NCI-H526 treated with DMSO at 0.1 percent for 48 hours (cell line): Measurements from ENCODE around the gene APOE.
A peak's percentile ranks its signal among the peaks of the same experiment; 100 is the strongest.

Experiments used
- DNase-seq: peaks from one replicate; lab custom pipeline; 2025; lab: John Stamatoyannopoulos, UW

The APOE gene

DNA sequence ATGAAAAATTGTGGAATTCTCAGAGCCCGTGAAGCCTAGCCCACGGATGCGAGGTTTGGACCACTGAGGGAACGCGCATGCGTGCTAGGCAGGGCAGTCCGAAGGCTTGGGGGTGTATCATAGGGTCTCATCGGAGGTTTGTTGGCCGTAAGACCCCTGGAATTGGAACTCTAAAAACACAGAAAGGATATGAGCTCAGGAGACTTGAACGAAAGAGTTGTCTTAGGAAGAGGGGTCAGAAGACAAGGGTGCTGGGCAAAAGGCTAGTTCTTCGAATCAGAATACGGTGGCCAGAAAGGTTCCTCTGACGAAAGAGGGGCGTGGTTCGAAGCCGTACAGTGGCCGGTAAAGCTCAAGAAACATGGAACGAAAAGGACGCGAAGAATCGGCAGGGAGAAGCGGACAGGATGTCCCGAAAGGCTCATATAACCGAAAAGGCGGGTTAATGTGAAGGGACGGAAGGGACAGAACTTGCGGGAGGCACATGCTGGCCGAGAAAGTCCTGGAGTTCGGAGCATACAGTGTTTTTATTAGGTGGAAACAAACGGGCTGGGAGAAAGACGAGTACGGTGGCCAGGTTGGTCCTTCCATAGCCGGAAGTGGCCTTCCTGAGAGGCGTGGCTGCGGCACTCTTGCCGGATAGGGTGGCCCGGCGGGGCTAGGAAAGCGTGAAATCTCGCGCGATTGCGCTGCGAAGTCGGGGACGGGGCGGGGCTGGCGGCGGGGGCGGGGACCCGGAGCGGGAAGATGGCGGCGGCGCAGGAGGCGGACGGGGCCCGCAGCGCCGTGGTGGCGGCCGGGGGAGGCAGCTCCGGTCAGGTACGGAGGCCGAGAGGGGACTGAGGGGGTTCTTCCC is 49.3 kb downstream of the APOE start, which contains the start of gene CLPTM1:
Gene CLPTM1 (plus strand): TSS at position 732 of the 856 bp plus-strand sequence. CDS start 16 bp downstream, at position 748.
- DNase-seq = peak; percentile 96

DNA sequence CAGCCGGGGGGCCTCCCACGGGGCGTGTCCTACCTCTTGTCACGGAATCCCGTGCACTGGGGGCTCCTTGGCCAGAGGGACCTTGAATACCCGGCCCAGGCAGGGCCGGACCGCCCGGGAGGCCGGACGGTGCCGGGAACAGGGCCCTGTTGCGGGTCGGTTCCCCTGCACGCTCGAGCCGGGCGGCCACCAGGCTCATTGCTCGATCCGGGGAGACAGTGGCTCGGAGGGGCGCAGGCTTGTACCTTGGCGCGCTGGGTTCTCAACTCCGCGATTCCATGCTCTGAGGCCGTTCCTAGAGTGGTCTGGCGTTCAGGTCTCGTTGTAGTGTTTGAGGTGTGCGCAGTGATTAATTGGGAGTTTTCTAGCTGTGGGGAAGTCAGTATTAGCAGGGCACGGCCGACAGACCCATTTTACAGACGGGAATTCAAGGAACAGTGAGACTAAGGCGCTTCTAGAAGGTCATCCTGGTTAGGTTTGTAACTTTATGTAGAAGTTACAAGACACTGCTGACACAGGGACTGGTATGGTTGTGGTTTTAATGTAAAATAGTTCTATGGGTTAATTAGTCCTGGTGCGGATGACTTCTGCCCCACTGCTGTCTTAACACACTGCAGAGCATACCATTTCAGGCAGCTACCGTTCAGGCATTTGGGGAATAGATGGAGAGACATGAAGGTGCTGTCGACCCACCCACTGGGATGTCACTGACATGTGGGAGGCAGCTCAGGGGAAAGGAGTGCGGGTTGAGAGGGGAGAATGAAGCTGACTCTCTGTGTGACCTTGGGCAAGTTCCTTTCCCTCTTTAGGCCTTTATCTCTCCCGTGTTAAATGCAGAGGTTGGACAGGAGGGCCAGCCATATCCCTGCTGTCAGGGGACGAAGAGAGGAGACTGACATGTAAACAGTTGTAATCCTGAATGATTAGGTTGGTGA is 50.2 kb downstream of the APOE start:
- no peak for DNase-seq

GRCh38 chr19:44957526-44957925 is 51.9 kb downstream of the APOE start:
- DNase-seq = no peak

GRCh38 chr19:44958090-44958489 is 52.5 kb downstream of the APOE start:
- no peak for DNase-seq
